T-cell (primary cell): ENCODE data around the gene PDE7B. TPM values are rescaled to one million over a fixed set of nuclear protein-coding genes. Genes with fewer than 3 reads are reported as not detected.

ENCODE experiments used
- ATAC-seq, 4 experiments: fragments of 200-7000 bp in 3 of 4; fragments of 150-1000 bp in 1 of 4; cut with Tn5 transposase; replicated peaks in 1 of 4; 1 replicate in 3 of 4; 2 replicates in 1 of 4; pipeline ENCODE4 v1.10.0; 2021; ENCODE audit warnings: moderate library complexity in 3 of 4, mild to moderate bottlenecking in 2 of 4, moderate number of reproducible peaks in 1 of 4
- CTCF ChIA-PET, 2 donors: fragments of 300-600 bp; sonication (Branson Sonifier 250); formaldehyde crosslinking; loops; one replicate each; lab custom pipeline; 2022; ENCODE audit warnings: antibody characterized with exemption in 2 of 2; lab: Charles Lee
- POLR2A ChIA-PET, 2 donors: fragments of 300-600 bp; sonication (Branson Sonifier 250); formaldehyde crosslinking; loops; one replicate each; lab custom pipeline; 2022; ENCODE audit warnings: antibody characterized with exemption in 2 of 2; lab: Charles Lee
- DNase-seq, 35 experiments: peaks; one replicate each; pipeline versions ENCODE4 v3.0.0 to v3.0.0-alpha.2; 2013 to 2023
- H3K27ac ChIP-seq: one replicate; pipeline ENCODE4 v1.5.1; 2013; ENCODE audit warnings: low read length
- H3K27me3 ChIP-seq, 2 experiments: replicated peaks in 1 of 2; 1 replicate in 1 of 2; 2 replicates in 1 of 2; pipeline versions ENCODE4 v1.6.1 to v1.7.0; 2013; ENCODE audit warnings: low read length in 1 of 2, mixed read lengths in 1 of 2; ENCODE audit not compliant: control insufficient read depth in 2 of 2, insufficient read depth in 2 of 2; ENCODE audit errors: extremely low read depth in 1 of 2
- H3K36me3 ChIP-seq, 2 donors: 1 replicate in 1 of 2; 2 replicates in 1 of 2; pipeline versions ENCODE4 v1.6.1 to v1.7.0; 2013; ENCODE audit warnings: low read length in 1 of 2; ENCODE audit not compliant: control insufficient read depth in 2 of 2, insufficient read depth in 1 of 2; ENCODE audit errors: extremely low read depth in 1 of 2
- H3K4me1 ChIP-seq, 2 experiments: 1 replicate in 1 of 2; 2 replicates in 1 of 2; pipeline versions ENCODE4 v1.6.1 to v1.7.0; 2013; ENCODE audit warnings: low read length in 2 of 2, mixed read lengths in 1 of 2; ENCODE audit not compliant: insufficient read depth in 2 of 2, control insufficient read depth in 1 of 2; ENCODE audit errors: extremely low read depth in 1 of 2
- H3K4me3 ChIP-seq, 2 donors: 1 replicate in 1 of 2; 2 replicates in 1 of 2; pipeline versions ENCODE4 v1.5.1 to v1.7.0; 2013; ENCODE audit warnings: mild to moderate bottlenecking in 2 of 2, low read length in 1 of 2, moderate library complexity in 1 of 2; ENCODE audit not compliant: control insufficient read depth in 1 of 2; ENCODE audit errors: extremely low read depth in 1 of 2
- H3K9me3 ChIP-seq: 2 replicates; pipeline ENCODE4 v1.7.0; 2013
- H3K27ac Mint-ChIP-seq, 2 donors: one replicate each; pipeline ENCODE4 v1.8.0; 2020 to 2021; ENCODE audit warnings: mild to moderate bottlenecking in 2 of 2, mixed read lengths in 2 of 2
- H3K27me3 Mint-ChIP-seq, 2 donors: one replicate each; pipeline ENCODE4 v1.8.0; 2021 to 2022; ENCODE audit warnings: mixed read lengths in 2 of 2
- H3K36me3 Mint-ChIP-seq: one replicate; pipeline ENCODE4 v1.8.0; 2021; ENCODE audit warnings: mixed read lengths
- H3K4me1 Mint-ChIP-seq, 3 donors: one replicate each; pipeline ENCODE4 v1.8.0; 2020 to 2022; ENCODE audit warnings: mixed read lengths in 3 of 3, mild to moderate bottlenecking in 1 of 3
- H3K4me3 Mint-ChIP-seq, 3 donors: one replicate each; pipeline ENCODE4 v1.8.0; 2020 to 2022; ENCODE audit warnings: mild to moderate bottlenecking in 3 of 3, mixed read lengths in 3 of 3, moderate library complexity in 3 of 3
- H3K9me3 Mint-ChIP-seq, 3 donors: one replicate each; pipeline ENCODE4 v1.8.0; 2020 to 2022; ENCODE audit warnings: mixed read lengths in 3 of 3
- WGBS: methylation state at CpG from one replicate; pipeline ENCODE4 v1.1.5; 2013; ENCODE audit warnings: missing lambda C conversion rate; ENCODE audit not compliant: insufficient coverage; 5-methylcytosine and 5-hydroxymethylcytosine counted together
- total RNA-seq, 35 experiments: library from RNA in 6 of 35; stranded (reverse) in 6 of 35; fragments of 120-200 nt in 1 of 35; gene quantifications; one replicate each; pipeline versions ENCODE4 v1.2.1 to v1.2.4 and lab custom pipeline; 2013 to 2026

Gene PDE7B
- total RNA-seq, 5 donors from 2014 or later (not counting 1 experiment from before 2014, with no cell fraction given): 0.35 to 1.5 (median 0.69) TPM

DNA sequence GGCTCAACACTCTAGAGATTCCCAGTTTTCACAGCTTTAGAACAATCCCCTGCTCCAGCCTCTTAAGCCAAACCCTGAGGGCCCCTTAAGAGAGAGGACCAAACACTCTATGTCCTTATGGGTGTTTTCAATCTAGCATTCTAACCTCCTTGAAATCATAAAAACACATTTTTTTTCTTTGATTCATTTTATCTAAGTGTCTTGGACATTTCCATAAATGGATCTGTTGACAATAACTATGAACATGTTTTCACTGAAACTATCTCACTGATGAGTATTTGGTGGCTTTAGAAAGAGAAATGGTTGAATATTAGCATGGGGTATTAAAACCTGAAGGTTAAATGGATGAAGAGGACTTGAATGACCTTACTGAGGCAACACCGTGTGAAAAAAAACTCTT lies 27.6 kb upstream of the PDE7B start:
- ChIA-PET CTCF (no interaction called here), POLR2A (interaction anchor here in 1 of 2 donors (0.6 kb wide), 1 partner anchor 131 kb away, joined by 3 read pairs; no protein-coding TSS in a partner anchor)
- Histone ChIP-seq H3K27ac (no peak overlapping the region), H3K9me3 (no peaks in the 10 kb centered on the region), H3K27me3 (no peaks in the 10 kb centered on the region), H3K36me3 (no peaks in the 10 kb centered on the region), H3K4me3 (no peak overlapping the region), H3K4me1 (no peaks in the 10 kb centered on the region)
- no peaks in the 10 kb centered on the region for H3K36me3 Mint-ChIP-seq
- peaks cover 0 to 2% of the 10 kb centered on the region in 2 donors for H3K27me3 Mint-ChIP-seq
- WGBS: no CpG with 5 or more reads among the region's 1 CpG
- ATAC-seq (no peak), DNase-seq (no peak)
- no peak overlapping the region for H3K27ac Mint-ChIP-seq
- no peaks in the 10 kb centered on the region for H3K4me1 Mint-ChIP-seq
- H3K9me3 Mint-ChIP-seq: no peaks in the 10 kb centered on the region
- no peak overlapping the region for H3K4me3 Mint-ChIP-seq

DNA sequence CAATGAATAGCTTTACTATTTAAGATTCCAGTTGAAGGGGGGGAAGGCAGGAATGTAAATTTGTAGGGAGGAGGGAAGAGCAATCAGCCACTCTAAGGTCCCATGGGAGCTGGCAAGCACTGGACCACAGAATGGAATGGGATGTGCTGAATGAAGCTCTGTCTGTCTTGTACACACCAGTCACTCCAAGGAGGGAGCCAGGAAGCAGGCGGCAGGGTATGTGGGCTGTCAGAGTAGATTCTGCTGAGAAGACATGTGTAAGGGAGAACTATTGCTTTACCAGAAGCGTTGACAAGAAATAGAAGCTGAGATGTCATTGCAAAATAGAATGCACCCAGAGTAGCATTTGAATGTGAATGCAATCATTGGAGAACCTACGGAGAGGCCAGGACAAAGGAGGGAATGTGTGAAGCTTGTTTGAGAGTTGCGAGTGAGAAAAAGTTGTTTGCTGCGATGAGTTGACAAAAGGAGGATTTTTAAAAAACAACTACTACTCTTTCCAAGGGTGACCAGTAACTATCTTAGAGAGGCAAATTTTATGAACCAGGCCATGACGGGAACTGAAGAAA lies 25.2 kb upstream of the PDE7B start:
- H3K36me3 Mint-ChIP-seq: no peaks in the 10 kb centered on the region
- 92% methylated on average over 2 of the region's 6 CpGs for WGBS
- H3K4me3 Mint-ChIP-seq: no peak overlapping the region
- DNase-seq (no peak), ATAC-seq (no peak)
- peaks cover 0 to 2% of the 10 kb centered on the region in 2 donors for H3K27me3 Mint-ChIP-seq
- Histone ChIP-seq H3K9me3 (no peaks in the 10 kb centered on the region), H3K4me1 (no peaks in the 10 kb centered on the region), H3K27ac (no peak overlapping the region), H3K36me3 (no peaks in the 10 kb centered on the region), H3K4me3 (no peak overlapping the region), H3K27me3 (no peaks in the 10 kb centered on the region)
- no peaks in the 10 kb centered on the region for H3K9me3 Mint-ChIP-seq
- POLR2A ChIA-PET: no interaction called here
- CTCF ChIA-PET: no interaction called here
- H3K27ac Mint-ChIP-seq: no peak overlapping the region
- H3K4me1 Mint-ChIP-seq: no peaks in the 10 kb centered on the region

- H3K27ac ChIP-seq: no peak overlapping the region
- Mint-ChIP-seq H3K9me3 (no peaks in the 10 kb centered on the region), H3K27me3 (peaks cover 0 to 2% of the 10 kb centered on the region in 2 donors), H3K36me3 (no peaks in the 10 kb centered on the region), H3K4me1 (no peaks in the 10 kb centered on the region), H3K27ac (no peak overlapping the region), H3K4me3 (no peak overlapping the region)
- no peaks in the 10 kb centered on the region for H3K36me3 ChIP-seq
- DNase-seq: no peak
- H3K4me1 ChIP-seq: no peaks in the 10 kb centered on the region
- H3K27me3 ChIP-seq: no peaks in the 10 kb centered on the region
- CTCF ChIA-PET: no interaction called here
- no peaks in the 10 kb centered on the region for H3K9me3 ChIP-seq
- no peak for ATAC-seq
- H3K4me3 ChIP-seq: no peak overlapping the region
- POLR2A ChIA-PET: no interaction called here
Measured at GRCh38 chr6:135828021-135828420, 23.5 kb upstream of the PDE7B start.

- H3K27me3 ChIP-seq: peaks cover 0 to 3% of the 10 kb centered on the region in 2 experiments
- DNase-seq (no peak), ATAC-seq (no peak)
- no peaks in the 10 kb centered on the region for H3K36me3 ChIP-seq
- Mint-ChIP-seq H3K27me3 (peaks cover 0 to 5% of the 10 kb centered on the region in 2 donors), H3K36me3 (no peaks in the 10 kb centered on the region), H3K9me3 (no peaks in the 10 kb centered on the region), H3K4me3 (no peak overlapping the region), H3K4me1 (no peaks in the 10 kb centered on the region), H3K27ac (no peak overlapping the region)
- no peaks in the 10 kb centered on the region for H3K4me1 ChIP-seq
- H3K9me3 ChIP-seq: no peaks in the 10 kb centered on the region
- POLR2A ChIA-PET: no interaction called here
- no peak overlapping the region for H3K27ac ChIP-seq
- H3K4me3 ChIP-seq: no peak overlapping the region
- no CpG with 5 or more reads among the region's 5 CpGs for WGBS
- CTCF ChIA-PET: interaction anchor here in 1 of 2 donors (0.6 kb wide), 1 partner anchor 17 kb away, joined by 3 read pairs; no protein-coding TSS in a partner anchor
Measured at GRCh38 chr6:135830452-135830881, 21.0 kb upstream of the PDE7B start.

DNA sequence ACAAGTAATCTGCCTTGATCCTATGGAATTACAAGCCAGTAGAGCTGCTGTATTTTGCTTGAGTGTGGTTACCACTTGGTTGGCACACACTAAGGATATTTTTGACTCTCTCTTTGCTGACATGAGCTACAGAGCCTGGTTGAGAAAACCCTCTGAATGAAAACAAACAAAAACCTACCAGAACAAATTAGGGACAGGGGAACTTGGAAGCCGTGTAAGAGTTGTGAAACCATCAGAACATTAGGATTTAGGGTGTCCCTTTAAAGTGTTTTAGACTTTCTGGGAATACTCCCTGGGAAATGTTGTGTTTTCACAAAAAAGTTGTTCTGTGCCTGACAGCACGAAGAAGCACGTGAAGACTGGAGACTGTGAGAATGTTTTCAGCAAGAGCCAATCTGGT lies 20.5 kb upstream of the PDE7B start:
- H3K27me3 Mint-ChIP-seq: peaks cover 0 to 5% of the 10 kb centered on the region in 2 donors
- ChIA-PET POLR2A (no interaction called here), CTCF (no interaction called here)
- WGBS: 100% methylated on average over 2 of the region's 3 CpGs
- Histone ChIP-seq H3K36me3 (no peaks in the 10 kb centered on the region), H3K4me1 (no peaks in the 10 kb centered on the region), H3K9me3 (no peaks in the 10 kb centered on the region), H3K27me3 (peaks cover 0 to 3% of the 10 kb centered on the region in 2 experiments), H3K4me3 (no peak overlapping the region), H3K27ac (no peak overlapping the region)
- ATAC-seq (no peak), DNase-seq (no peak)
- H3K9me3 Mint-ChIP-seq: no peaks in the 10 kb centered on the region
- no peaks in the 10 kb centered on the region for H3K36me3 Mint-ChIP-seq
- H3K4me3 Mint-ChIP-seq: no peak overlapping the region
- H3K4me1 Mint-ChIP-seq: no peaks in the 10 kb centered on the region
- H3K27ac Mint-ChIP-seq: no peak overlapping the region

GRCh38 chr6:135832166-135832565 lies 19.3 kb upstream of the PDE7B start:
- peaks cover 0 to 3% of the 10 kb centered on the region in 2 experiments for H3K4me1 ChIP-seq
- H3K27ac ChIP-seq: no peak overlapping the region
- peaks cover 0 to 3% of the 10 kb centered on the region in 2 experiments for H3K27me3 ChIP-seq
- no peaks in the 10 kb centered on the region for H3K9me3 ChIP-seq
- H3K4me3 ChIP-seq: no peak overlapping the region
- no peaks in the 10 kb centered on the region for H3K36me3 ChIP-seq
- 85% methylated on average over 2 of the region's 3 CpGs for WGBS
- ATAC-seq: no peak
- POLR2A ChIA-PET: no interaction called here
- CTCF ChIA-PET: interaction anchor here (0.6 to 1.5 kb wide), 3 partner anchors 77 to 394 kb away, joined by 3 to 5 read pairs (median 3); no protein-coding TSS in a partner anchor
- peaks cover under 1 to 1% (median 1%) of the 10 kb centered on the region in 3 donors for H3K4me1 Mint-ChIP-seq
- no peak overlapping the region for H3K4me3 Mint-ChIP-seq
- no peaks in the 10 kb centered on the region for H3K9me3 Mint-ChIP-seq
- H3K27ac Mint-ChIP-seq: no peak overlapping the region
- H3K27me3 Mint-ChIP-seq: peaks cover 0 to 5% of the 10 kb centered on the region in 2 donors
- DNase-seq: no peak
- H3K36me3 Mint-ChIP-seq: no peaks in the 10 kb centered on the region
